Aorta (tissue), 5 donors: ENCODE measurements around the gene GALNT6. TPM values are rescaled to one million over a fixed set of nuclear protein-coding genes. Genes with fewer than 3 reads are reported as not detected.
"Not testable (repeated sequence)": the region's sequence is repeated elsewhere in the genome, so short reads cannot be mapped to it uniquely, and the experiment has no call there.

ENCODE experiments used
- ATAC-seq: fragments of 200-7000 bp; cut with Tn5 transposase; one replicate; pipeline ENCODE4 v1.9.1; 2022; ENCODE audit warnings: moderate library complexity; ENCODE audit not compliant: low FRiP score
- DNase-seq, 2 donors: peaks; one replicate each; pipeline ENCODE4 v3.0.0-alpha.2; 2020
- H3K27ac ChIP-seq, 2 donors: one replicate each; pipeline ENCODE4 v1.5.1; 2013; ENCODE audit warnings: low read length in 2 of 2, mild to moderate bottlenecking in 2 of 2, moderate library complexity in 2 of 2, control low read depth in 1 of 2, inconsistent platforms in 1 of 2, low read depth in 1 of 2
- H3K27me3 ChIP-seq, 2 donors: one replicate each; pipeline ENCODE4 v1.6.1; 2013; ENCODE audit warnings: control low read depth in 1 of 2, low read length in 1 of 2, mild to moderate bottlenecking in 1 of 2, moderate library complexity in 1 of 2; ENCODE audit not compliant: insufficient read depth in 2 of 2, control insufficient read depth in 1 of 2
- H3K36me3 ChIP-seq, 2 donors: one replicate each; pipeline ENCODE4 v1.6.1; 2013; ENCODE audit warnings: control low read depth in 1 of 2, low read length in 1 of 2, mild to moderate bottlenecking in 1 of 2; ENCODE audit not compliant: insufficient read depth in 2 of 2, control insufficient read depth in 1 of 2
- H3K4me1 ChIP-seq, 2 donors: one replicate each; pipeline ENCODE4 v1.6.1; 2013; ENCODE audit warnings: low read length in 2 of 2, control low read depth in 1 of 2, mild to moderate bottlenecking in 1 of 2, moderate library complexity in 1 of 2; ENCODE audit not compliant: insufficient read depth in 2 of 2, control insufficient read depth in 1 of 2
- H3K4me3 ChIP-seq, 2 donors: one replicate each; pipeline ENCODE4 v1.5.1; 2013; ENCODE audit warnings: low read length in 2 of 2, control low read depth in 1 of 2, mild to moderate bottlenecking in 1 of 2
- H3K9me3 ChIP-seq: one replicate; pipeline ENCODE4 v1.6.1; 2013; ENCODE audit warnings: mild to moderate bottlenecking, low read length; ENCODE audit not compliant: control insufficient read depth
- WGBS, 2 donors: extraction: QIAGEN DNeasy Blood & Tissue Kit; methylation state at CpG; one replicate each; pipeline ENCODE4 v1.1.7; 2013; 5-methylcytosine and 5-hydroxymethylcytosine counted together
- intact Hi-C, 2 donors: fragments of 100-400 bp; cut with DNase I; formaldehyde crosslinking; loops; one replicate each; pipeline versions ENCODE4 v1.14.2 to v1.15.0; 2022
- polyA plus RNA-seq, 2 donors: library from polyadenylated mRNA; stranded (reverse); fragments of 200-250 nt; gene quantifications; one replicate each; pipeline ENCODE4 v1.2.3, GENCODE V29; 2013
- total RNA-seq, 2 donors: library from RNA; stranded (reverse); fragmentation: NEBNext Ultra II Directional; extraction: Animal tissue kit (Norgen Biotek cat#: 25700); gene quantifications; one replicate each; pipeline ENCODE4 v1.2.1, GENCODE V29; 2021
- donor health status: healthy with polysubstance abuse.
- donor health status: Bipolar disorder and iron deficiency.
- donor health status: DM: no; HTN: no; CAD: no.
- donor health status: DM: no; HTN: no; CAD: no.
- donor health status: DM: yes; HTN: yes; CAD: no.

GALNT6 gene
- total and polyA plus RNA-seq, 4 donors = 0.72 to 12.3 (median 6.0) TPM

DNA sequence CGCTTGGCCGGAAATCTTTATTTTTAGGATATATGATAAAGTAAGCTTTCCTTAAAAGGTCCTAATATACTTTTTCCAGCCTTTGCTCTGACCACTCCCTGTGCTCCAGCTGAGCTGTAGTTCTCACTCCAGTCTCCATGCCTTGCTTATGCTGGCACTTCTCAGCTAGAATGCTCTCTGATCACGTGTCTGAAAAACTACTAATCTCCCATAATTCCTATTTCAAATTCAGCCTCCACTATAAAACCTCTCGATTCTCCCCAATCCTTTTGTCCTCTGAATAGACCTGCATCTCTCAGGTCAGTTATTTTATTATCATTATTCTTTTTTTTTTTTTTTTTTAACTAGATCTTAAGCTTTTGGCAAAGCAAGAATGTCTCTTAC, 70.9 kb downstream of the GALNT6 start:
- no peaks in the 10 kb centered on the region for H3K36me3 ChIP-seq
- no peak overlapping the region for H3K4me3 ChIP-seq
- no peaks in the 10 kb centered on the region for H3K27me3 ChIP-seq
- DNase-seq (no peak), ATAC-seq (no peak)
- WGBS, 2 donors = 21 to 34% methylated on average over 4 of the region's 4 CpGs
- no peaks in the 10 kb centered on the region for H3K9me3 ChIP-seq
- no peaks in the 10 kb centered on the region for H3K4me1 ChIP-seq
- intact Hi-C loops = no loop called here
- no peak overlapping the region for H3K27ac ChIP-seq

DNA sequence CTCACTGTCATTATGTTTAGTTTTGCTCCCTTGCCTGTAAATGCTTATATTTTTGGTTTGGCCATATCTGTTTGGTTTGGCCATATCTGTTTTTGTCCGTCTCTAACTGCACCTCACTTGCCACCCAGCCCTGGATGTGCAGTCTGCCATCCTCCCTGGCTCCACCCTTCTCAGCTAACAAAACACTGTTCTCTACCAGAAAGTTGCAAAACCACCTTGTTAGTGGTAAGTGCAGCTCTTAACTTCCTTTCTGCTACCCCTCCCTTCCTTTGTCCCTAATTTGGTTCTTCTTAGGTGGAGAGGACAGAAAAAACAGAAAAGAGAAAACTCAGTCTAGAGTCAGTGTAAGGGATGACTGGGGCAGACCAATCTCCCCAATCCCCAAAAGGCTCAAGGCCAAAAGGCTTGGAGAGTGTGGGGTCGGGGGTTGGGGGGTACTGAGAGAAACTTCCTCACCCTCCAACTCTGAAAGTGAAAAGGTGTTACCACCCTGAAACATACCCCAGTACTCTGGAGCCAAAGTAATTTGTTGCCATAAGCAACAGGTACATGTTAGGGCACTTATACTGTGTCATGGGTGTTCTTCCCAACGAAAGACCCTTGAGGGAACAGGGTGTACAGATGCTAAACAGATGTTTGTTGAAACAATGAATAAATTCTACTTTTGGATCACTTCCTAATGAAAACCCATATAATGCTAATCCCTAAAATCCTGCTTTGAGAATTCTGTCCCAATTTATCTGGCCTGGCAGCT, 72.2 kb downstream of the GALNT6 start:
- WGBS, 2 donors = 61 to 67% methylated on average over 3 of the region's 3 CpGs
- Histone ChIP-seq H3K36me3 (no peaks in the 10 kb centered on the region), H3K4me3 (no peak overlapping the region), H3K9me3 (no peaks in the 10 kb centered on the region), H3K27ac (no peak overlapping the region), H3K4me1 (no peaks in the 10 kb centered on the region), H3K27me3 (no peaks in the 10 kb centered on the region)
- DNase-seq = no peak
- intact Hi-C loops = no loop called here
- no peak for ATAC-seq

DNA sequence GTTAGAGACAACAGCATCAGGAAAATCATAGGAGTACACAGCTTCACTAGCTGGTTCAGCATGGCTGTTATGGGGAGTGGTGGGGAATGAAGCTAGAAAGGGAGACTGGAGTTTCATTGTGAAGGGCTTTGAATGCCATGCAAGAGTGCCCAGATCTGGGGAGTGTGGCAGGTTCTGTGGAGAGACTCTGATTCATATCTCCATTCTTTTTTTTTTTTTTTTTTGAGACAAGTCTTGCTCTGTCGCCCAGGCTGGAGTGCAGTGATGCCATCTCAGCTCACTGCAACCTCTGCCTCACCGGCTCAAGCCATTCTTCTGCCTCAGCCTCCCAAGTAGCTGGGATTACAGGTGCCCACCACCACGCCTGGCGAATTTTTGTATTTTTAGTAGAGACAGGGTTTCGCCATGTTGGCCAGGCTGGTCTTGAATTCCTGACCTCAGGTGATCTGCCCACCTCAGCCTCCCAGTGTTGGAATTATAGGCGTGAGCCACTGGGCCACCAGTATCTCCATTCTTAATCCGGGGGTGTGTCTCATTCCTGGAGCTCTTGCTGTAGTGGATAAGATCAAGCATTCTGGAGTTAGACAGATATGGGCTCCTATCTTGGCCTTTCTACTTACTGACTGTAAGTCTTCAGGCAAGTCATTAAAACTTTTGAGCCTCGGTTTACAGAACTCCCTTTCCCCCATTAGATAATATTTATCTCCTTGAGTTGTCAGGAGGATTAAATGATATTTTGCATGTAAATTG, 73.0 kb downstream of the GALNT6 start:
- DNase-seq, H3K27ac ChIP-seq, H3K36me3 ChIP-seq, ATAC-seq, H3K4me1 ChIP-seq, H3K27me3 ChIP-seq, intact Hi-C loops, H3K4me3 ChIP-seq, H3K9me3 ChIP-seq: not testable (repeated sequence)
- WGBS, 2 donors = 93 to 95% methylated on average over 8 of the region's 8 CpGs

DNA sequence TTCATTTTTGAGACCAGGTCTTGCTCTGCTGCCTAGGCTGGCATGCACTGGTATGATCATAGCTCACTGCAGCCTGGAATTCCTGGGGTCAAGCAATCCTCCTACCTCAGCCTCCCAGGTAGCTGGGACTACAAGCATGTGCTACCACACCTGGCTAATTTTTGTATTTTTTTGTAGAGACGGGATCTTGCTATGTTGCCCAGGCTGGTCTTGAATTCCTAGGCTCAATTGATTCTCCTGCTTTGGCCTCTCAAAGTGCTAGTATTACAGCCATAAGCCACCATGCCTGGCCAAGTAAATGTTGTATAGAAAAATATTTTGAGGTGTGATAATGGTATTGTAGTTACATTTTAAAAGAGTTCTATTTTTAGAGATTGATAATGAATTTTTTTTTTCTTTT, 79.8 kb downstream of the GALNT6 start:
- no peak overlapping the region for H3K4me3 ChIP-seq
- no peaks in the 10 kb centered on the region for H3K27me3 ChIP-seq
- no peak overlapping the region for H3K27ac ChIP-seq
- no peaks in the 10 kb centered on the region for H3K36me3 ChIP-seq
- H3K9me3 ChIP-seq = no peaks in the 10 kb centered on the region
- intact Hi-C loops = no loop called here
- 91 to 97% methylated on average over 1 of the region's 1 CpG for WGBS, 2 donors
- ATAC-seq (no peak), DNase-seq (no peak)
- H3K4me1 ChIP-seq = no peaks in the 10 kb centered on the region

DNA sequence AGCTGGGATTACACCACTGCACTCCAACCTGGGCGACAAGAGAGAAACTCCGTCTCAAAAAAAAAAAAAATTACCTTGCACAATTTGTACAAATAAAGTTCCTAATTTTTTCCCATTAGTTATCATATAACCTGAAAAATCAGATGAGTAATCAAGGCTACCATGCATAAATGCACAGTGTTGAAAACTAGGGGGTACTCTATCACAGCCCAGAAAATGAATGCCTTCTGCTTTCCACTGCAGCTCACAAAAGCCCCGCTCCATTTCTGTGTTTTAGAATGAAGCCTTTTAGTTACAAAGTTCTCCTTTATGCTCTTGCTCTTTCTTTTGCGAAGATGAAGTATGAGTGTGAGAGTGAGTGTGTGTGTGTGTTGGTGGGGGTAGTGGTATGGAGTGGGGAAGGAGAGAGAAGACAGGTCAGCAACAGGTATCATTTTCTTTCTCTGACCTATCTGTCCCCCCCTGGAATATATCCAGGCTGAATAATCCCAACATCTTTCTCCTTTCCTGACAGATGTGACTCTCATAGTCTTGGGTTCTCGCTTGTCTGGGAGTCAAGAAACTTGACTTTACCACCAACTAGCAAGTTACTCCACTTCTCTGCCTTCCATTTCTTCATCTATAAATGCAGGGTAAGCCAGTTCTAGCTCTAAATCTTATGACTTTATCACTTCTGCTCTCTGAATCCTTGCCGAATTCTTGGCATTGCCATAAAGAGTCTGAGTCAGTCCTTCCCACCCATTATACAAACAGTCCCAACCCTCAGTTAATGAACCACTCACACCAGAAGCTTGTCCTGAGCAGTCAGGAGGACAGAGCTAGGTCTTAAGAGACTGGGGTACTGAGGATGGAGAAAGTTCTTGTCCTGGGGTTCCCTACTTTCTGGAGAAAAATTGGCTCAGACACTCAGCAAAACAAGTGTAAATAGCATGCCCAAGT, 83.3 kb downstream of the GALNT6 start:
- intact Hi-C loops = no loop called here
- DNase-seq = no peak
- no peaks in the 10 kb centered on the region for H3K4me1 ChIP-seq
- no peaks in the 10 kb centered on the region for H3K9me3 ChIP-seq
- no peaks in the 10 kb centered on the region for H3K36me3 ChIP-seq
- H3K27ac ChIP-seq = no peak overlapping the region
- no peak overlapping the region for H3K4me3 ChIP-seq
- WGBS, 2 donors = 71 to 72% methylated on average over 6 of the region's 6 CpGs
- ATAC-seq = no peak
- no peaks in the 10 kb centered on the region for H3K27me3 ChIP-seq

DNA sequence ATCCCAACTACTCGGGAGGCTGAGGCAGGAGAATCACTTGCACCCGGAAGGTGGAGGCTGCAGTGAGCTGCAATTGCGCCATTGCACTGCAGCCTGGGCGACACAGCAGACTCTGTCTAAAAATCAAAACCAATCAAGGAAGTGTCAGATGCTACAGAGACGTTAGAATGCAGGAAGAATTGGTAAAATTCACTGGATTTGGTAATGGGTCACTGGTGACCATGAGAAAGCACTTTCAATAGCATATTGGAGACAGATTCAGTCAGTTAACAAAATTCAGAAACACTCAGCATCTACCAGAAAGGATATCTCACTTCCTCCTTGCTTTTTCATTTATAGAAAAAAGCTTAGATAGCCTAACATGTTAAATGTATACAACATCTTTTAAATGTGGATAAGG, 84.7 kb downstream of the GALNT6 start:
- Histone ChIP-seq H3K4me3 (no peak overlapping the region), H3K27me3 (no peaks in the 10 kb centered on the region), H3K9me3 (no peaks in the 10 kb centered on the region), H3K36me3 (no peaks in the 10 kb centered on the region), H3K4me1 (no peaks in the 10 kb centered on the region), H3K27ac (no peak overlapping the region)
- intact Hi-C loops = no loop called here
- WGBS, 2 donors = 87 to 88% methylated on average over 5 of the region's 5 CpGs
- DNase-seq (no peak), ATAC-seq (no peak)

Other genes starting within 250 kb of the GALNT6 start
- 10 to 100 TPM; 15.6 to 25.4 TPM for gene TFCP2, start 218.3 kb downstream of the GALNT6 start, total RNA-seq
- 1 to 10 TPM; 8.9 to 9.7 TPM for gene TFCP2, start 218.3 kb downstream of the GALNT6 start, polyA plus RNA-seq
- 10 to 100 TPM; 29.3 to 36.5 TPM for gene POU6F1, start 173.3 kb downstream of the GALNT6 start, total RNA-seq
- 10 to 100 TPM; 13.3 to 30.1 TPM for gene POU6F1, start 173.3 kb downstream of the GALNT6 start, polyA plus RNA-seq
- gene DAZAP2, start 152.6 kb downstream of the GALNT6 start, total RNA-seq = 100 to 1,000 TPM; 167 to 171 TPM
- gene DAZAP2, start 152.6 kb downstream of the GALNT6 start, polyA plus RNA-seq = 100 to 1,000 TPM; 271 to 311 TPM
- 1 to 10 TPM; 8.4 to 9.3 TPM for gene SMAGP, start 121.0 kb downstream of the GALNT6 start, total RNA-seq
- 1 to 10 TPM; 4.1 to 4.5 TPM for gene SMAGP, start 121.0 kb downstream of the GALNT6 start, polyA plus RNA-seq
- gene BIN2, start 67.2 kb downstream of the GALNT6 start, total RNA-seq = 10 to 100 TPM in 1 of 2 donors, 1 to 10 TPM in 1; 9.4 to 11.7 TPM
- 1 to 10 TPM; 1.4 to 4.6 TPM for gene BIN2, start 67.2 kb downstream of the GALNT6 start, polyA plus RNA-seq
- not detected for gene CELA1, start 44.7 kb downstream of the GALNT6 start, total RNA-seq
- not detected for gene CELA1, start 44.7 kb downstream of the GALNT6 start, polyA plus RNA-seq
- 1 to 10 TPM; 1.4 to 3.2 TPM for gene SLC4A8, start 33.4 kb upstream of the GALNT6 start, total RNA-seq
- 1 to 10 TPM in 1 of 2 donors, under 1 TPM in 1; 0.36 to 6.1 TPM for gene SLC4A8, start 33.4 kb upstream of the GALNT6 start, polyA plus RNA-seq
- under 1 TPM; 0.42 to 0.48 TPM for gene SCN8A, start 199.8 kb upstream of the GALNT6 start, total RNA-seq
- under 1 TPM; under 0.01 to 0.13 TPM for gene SCN8A, start 199.8 kb upstream of the GALNT6 start, polyA plus RNA-seq